Ovary (tissue), 9 donors: ENCODE data around the gene TMEM94. TPM values are rescaled to one million over a fixed set of nuclear protein-coding genes. Genes with fewer than 3 reads are reported as not detected.

Experiments used
- DNase-seq, 5 donors: peaks; one replicate each; pipeline ENCODE4 v3.0.0-alpha.2; 2019 to 2020
- H3K27ac ChIP-seq, 2 donors: fragments of 200-600 bp; one replicate each; pipeline versions ENCODE4 v1.5.1 to v1.8.0; 2019 to 2022
- H3K27me3 ChIP-seq: fragments of 200-600 bp; one replicate; pipeline ENCODE4 v1.8.0; 2022
- H3K36me3 ChIP-seq: fragments of 200-600 bp; sonication (generic); one replicate; pipeline ENCODE4 v1.5.1; 2019
- H3K4me1 ChIP-seq: one replicate; pipeline ENCODE4 v1.8.1; 2013; ENCODE audit warnings: mild to moderate bottlenecking, moderate library complexity; ENCODE audit not compliant: insufficient read depth
- H3K4me3 ChIP-seq: fragments of 200-600 bp; sonication (generic); one replicate; pipeline ENCODE4 v1.5.1; 2017
- H3K9me3 ChIP-seq, 2 donors: fragments of 200-600 bp in 1 of 2; sonication (generic) in 1 of 2; one replicate each; pipeline versions ENCODE4 v1.5.1 to v1.8.1; 2013 to 2019; ENCODE audit warnings: mild to moderate bottlenecking in 1 of 2, moderate library complexity in 1 of 2
- EP300 ChIP-seq: sonication (generic); formaldehyde crosslinking; IDR thresholded peaks from one replicate; pipeline ENCODE4 v1.6.1; 2017; ENCODE audit warnings: antibody characterized with exemption
- POLR2A ChIP-seq: fragments of 450-650 bp; IDR thresholded peaks from one replicate; pipeline ENCODE4 v1.6.1; 2017; ENCODE audit warnings: antibody characterized with exemption, mild to moderate bottlenecking, moderate library complexity
- WGBS, 3 donors: extraction: QIAGEN DNeasy Blood & Tissue Kit in 1 of 3; methylation state at CpG; one replicate each; pipeline versions ENCODE4 v1.1.5 to v1.1.7; 2013 to 2017; 5-methylcytosine and 5-hydroxymethylcytosine counted together
- intact Hi-C, 4 donors: fragments of 100-400 bp; cut with DNase I; formaldehyde crosslinking; loops; one replicate each; pipeline versions ENCODE4 v1.11.0 to v1.15.1; 2022 to 2023
- microRNA-seq, 3 donors: library from miRNA; unstranded; fragments of <30 nt; microRNA quantifications; one replicate each; pipeline versions ENCODE4 to v1.2.0, GENCODE V29; 2019 to 2020
- polyA plus RNA-seq, 2 donors: library from polyadenylated mRNA; stranded (reverse); fragments of 200-250 nt in 1 of 2; fragments of 350-450 nt in 1 of 2; fragmentation: Illumina TruSeq in 1 of 2; extraction: RNeasy Lipid Tissue Mini Kit (QIAGEN cat#74804) in 1 of 2; gene quantifications; one replicate each; pipeline ENCODE4 v1.2.3, GENCODE V29; 2013 to 2014
- small RNA-seq: library from RNA; depleted of rRNA; stranded (forward); fragments of <200 nt; gene quantifications from one replicate; pipeline ENCODE3, GENCODE V24; 2016
- total RNA-seq, 7 donors: library from RNA; depleted of rRNA in 2 of 7; stranded (reverse); fragments of >200 nt in 2 of 7; fragmentation: NEBNext Ultra II Directional in 3 of 7; extraction: Animal tissue kit (Norgen Biotek cat#: 25700) in 3 of 7; gene quantifications; one replicate each; pipeline versions ENCODE4 v1.1.0 to v1.2.4, GENCODE V29; 2016 to 2023
- TF ChIP-seq, protein P1 (sequence below), 3 donors: fragments of 450-650 bp in 2 of 3; fragments of 200-600 bp in 1 of 3; IDR thresholded peaks; one replicate each; pipeline versions ENCODE4 v1.5.1 to v1.8.0; 2016 to 2022; ENCODE audit warnings: antibody characterized with exemption in 3 of 3, mild to moderate bottlenecking in 1 of 3
- donor health status: DM: no; HTN: no; CAD: no; lungs with moderate emphysema.
- donor health status: DM: no; HTN: no; CAD: no.
- donor health status: Bipolar disorder and iron deficiency.
- donor health status: DM: yes; HTN: yes; CAD: no.
- donor health status: DM: no; HTN: no; CAD: no.
- donor health status: DM: yes; HTN: yes; CAD: no.

Gene TMEM94
- total and polyA plus RNA-seq, 9 donors = 29.2 to 87.1 (median 73.3) TPM

DNA sequence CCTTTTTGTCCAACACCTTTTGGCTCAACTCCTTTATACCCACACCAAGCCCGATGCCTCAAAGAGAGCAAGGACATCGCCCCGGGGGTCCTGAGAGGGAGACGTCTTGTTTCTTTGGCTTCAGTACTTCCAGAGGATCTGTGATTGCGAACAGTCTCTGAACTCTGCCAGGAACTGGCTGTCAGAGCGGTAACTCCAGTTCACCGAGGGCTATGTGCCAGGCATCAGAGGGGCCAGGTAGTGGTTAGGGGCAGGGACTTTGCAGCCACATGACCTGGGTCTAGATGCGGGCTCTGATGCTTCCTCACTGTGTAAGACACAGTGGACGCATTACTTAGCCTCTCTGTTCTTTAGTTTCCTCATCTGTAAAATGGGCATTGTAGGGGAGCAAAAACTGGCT, 90.7 kb downstream of the TMEM94 start:
- Histone ChIP-seq H3K9me3 (no peaks in the 10 kb centered on the region), H3K36me3 (no peaks in the 10 kb centered on the region), H3K4me3 (no peak overlapping the region), H3K27ac (no peak overlapping the region), H3K27me3 (no peaks in the 10 kb centered on the region), H3K4me1 (no peaks in the 10 kb centered on the region)
- 83 to 94% (median 93%) methylated on average over 9 of the region's 9 CpGs for WGBS, 3 donors
- DNase-seq = no peak
- intact Hi-C loops = no loop called here
- TF ChIP-seq POLR2A (no peak), EP300 (no peak)
- TF ChIP-seq, protein P1, sequence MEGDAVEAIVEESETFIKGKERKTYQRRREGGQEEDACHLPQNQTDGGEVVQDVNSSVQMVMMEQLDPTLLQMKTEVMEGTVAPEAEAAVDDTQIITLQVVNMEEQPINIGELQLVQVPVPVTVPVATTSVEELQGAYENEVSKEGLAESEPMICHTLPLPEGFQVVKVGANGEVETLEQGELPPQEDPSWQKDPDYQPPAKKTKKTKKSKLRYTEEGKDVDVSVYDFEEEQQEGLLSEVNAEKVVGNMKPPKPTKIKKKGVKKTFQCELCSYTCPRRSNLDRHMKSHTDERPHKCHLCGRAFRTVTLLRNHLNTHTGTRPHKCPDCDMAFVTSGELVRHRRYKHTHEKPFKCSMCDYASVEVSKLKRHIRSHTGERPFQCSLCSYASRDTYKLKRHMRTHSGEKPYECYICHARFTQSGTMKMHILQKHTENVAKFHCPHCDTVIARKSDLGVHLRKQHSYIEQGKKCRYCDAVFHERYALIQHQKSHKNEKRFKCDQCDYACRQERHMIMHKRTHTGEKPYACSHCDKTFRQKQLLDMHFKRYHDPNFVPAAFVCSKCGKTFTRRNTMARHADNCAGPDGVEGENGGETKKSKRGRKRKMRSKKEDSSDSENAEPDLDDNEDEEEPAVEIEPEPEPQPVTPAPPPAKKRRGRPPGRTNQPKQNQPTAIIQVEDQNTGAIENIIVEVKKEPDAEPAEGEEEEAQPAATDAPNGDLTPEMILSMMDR (IDR thresholded peaks at IDR 0.05) = no peak

DNA sequence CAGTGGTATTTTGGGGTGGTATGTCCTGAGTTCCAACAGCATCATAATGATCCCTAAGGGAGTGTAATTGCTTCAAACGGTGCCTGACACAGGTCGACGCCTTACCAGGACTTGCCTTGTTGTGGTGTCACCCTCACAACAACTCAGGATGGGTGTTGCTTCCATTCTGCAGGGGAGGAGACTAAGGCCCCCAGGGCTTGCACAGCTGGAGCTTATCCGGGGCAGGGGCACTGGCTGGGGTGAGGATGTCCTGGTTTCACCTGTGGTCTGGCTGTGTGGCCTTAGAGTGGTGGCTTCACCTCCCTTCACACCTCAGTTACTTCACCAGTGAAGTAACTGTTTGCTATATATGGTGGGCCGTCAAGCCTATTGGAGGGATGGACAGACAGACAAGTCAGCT, 92.4 kb downstream of the TMEM94 start:
- intact Hi-C loops = no loop called here
- 79 to 91% (median 83%) methylated on average over 5 of the region's 5 CpGs for WGBS, 3 donors

More for the DNA sequence above, 92.4 kb downstream of the TMEM94 start:
- H3K27ac ChIP-seq = no peak overlapping the region
- TF ChIP-seq, protein P1 (IDR thresholded peaks at IDR 0.05) = no peak
- TF ChIP-seq EP300 = no peak
- no peak for TF ChIP-seq POLR2A
- H3K4me3 ChIP-seq = no peak overlapping the region
- no peaks in the 10 kb centered on the region for H3K4me1 ChIP-seq
- DNase-seq = no peak
- H3K27me3 ChIP-seq = no peaks in the 10 kb centered on the region
- no peaks in the 10 kb centered on the region for H3K36me3 ChIP-seq
- no peaks in the 10 kb centered on the region for H3K9me3 ChIP-seq

Small RNA genes within 50 kb of the gene (microRNA-seq; reads per million reads assigned to microRNA genes)
- 0 to 0.16 (median 0) reads per million in 3 donors for gene MIR6785

Small RNA genes within 50 kb of the gene (small RNA-seq; reads per million reads assigned to genes)
- gene RF00019 = not detected
- gene RNU6-938P = not detected

Other genes with a start within 250 kb of the TMEM94 start
- 10 to 100 TPM; 23.1 to 48.9 (median 38.3) TPM for gene GGA3, start 195.0 kb upstream of the TMEM94 start, total RNA-seq
- gene GGA3, start 195.0 kb upstream of the TMEM94 start, polyA plus RNA-seq = 10 to 100 TPM; 18.2 to 39.6 TPM
- 10 to 100 TPM; 19.6 to 44.8 (median 34.3) TPM for gene MRPS7, start 194.8 kb upstream of the TMEM94 start, total RNA-seq
- gene MRPS7, start 194.8 kb upstream of the TMEM94 start, polyA plus RNA-seq = 10 to 100 TPM; 34.1 to 46.4 TPM
- gene MIF4GD, start 185.4 kb upstream of the TMEM94 start, total RNA-seq = 10 to 100 TPM; 11.8 to 20.3 (median 13.9) TPM
- 10 to 100 TPM; 15.7 to 17.8 TPM for gene MIF4GD, start 185.4 kb upstream of the TMEM94 start, polyA plus RNA-seq
- 10 to 100 TPM in 2 of 7 donors, 1 to 10 TPM in 5; 6.0 to 12.1 (median 7.9) TPM for gene SLC25A19, start 167.2 kb upstream of the TMEM94 start, total RNA-seq
- gene SLC25A19, start 167.2 kb upstream of the TMEM94 start, polyA plus RNA-seq = 1 to 10 TPM; 4.1 to 7.4 TPM
- 10 to 100 TPM; 49.2 to 84.9 (median 62.6) TPM for gene GRB2, start 51.0 kb upstream of the TMEM94 start, total RNA-seq
- gene GRB2, start 51.0 kb upstream of the TMEM94 start, polyA plus RNA-seq = 10 to 100 TPM; 41.5 to 88.2 TPM
- gene CASKIN2, start 58.9 kb downstream of the TMEM94 start, total RNA-seq = 10 to 100 TPM in 6 of 7 donors, 1 to 10 TPM in 1; 9.1 to 58.7 (median 41.3) TPM
- 10 to 100 TPM; 11.0 to 13.9 TPM for gene CASKIN2, start 58.9 kb downstream of the TMEM94 start, polyA plus RNA-seq
- 10 to 100 TPM; 16.0 to 35.0 (median 21.3) TPM for gene TSEN54, start 59.9 kb downstream of the TMEM94 start, total RNA-seq
- 10 to 100 TPM; 11.3 to 12.8 TPM for gene TSEN54, start 59.9 kb downstream of the TMEM94 start, polyA plus RNA-seq
- 10 to 100 TPM in 6 of 7 donors, 1 to 10 TPM in 1; 9.9 to 45.4 (median 17.2) TPM for gene LLGL2, start 69.1 kb downstream of the TMEM94 start, total RNA-seq
- 1 to 10 TPM in 1 of 2 donors, under 1 TPM in 1; 0.20 to 9.2 TPM for gene LLGL2, start 69.1 kb downstream of the TMEM94 start, polyA plus RNA-seq
- gene MYO15B, start 131.2 kb downstream of the TMEM94 start, total RNA-seq = 100 to 1,000 TPM; 152 to 383 (median 239) TPM
- 100 to 1,000 TPM in 1 of 2 donors, 10 to 100 TPM in 1; 31.0 to 161 TPM for gene MYO15B, start 131.2 kb downstream of the TMEM94 start, polyA plus RNA-seq
- 1 to 10 TPM in 5 of 7 donors, under 1 TPM in 2; 0.51 to 7.9 (median 1.7) TPM for gene SMIM5, start 176.8 kb downstream of the TMEM94 start, total RNA-seq
- under 1 TPM; 0.52 to 0.64 TPM for gene SMIM5, start 176.8 kb downstream of the TMEM94 start, polyA plus RNA-seq
- gene RECQL5, start 210.5 kb downstream of the TMEM94 start, total RNA-seq = 10 to 100 TPM; 13.8 to 32.8 (median 24.8) TPM
- gene RECQL5, start 210.5 kb downstream of the TMEM94 start, polyA plus RNA-seq = 10 to 100 TPM; 15.7 to 19.4 TPM
- 10 to 100 TPM; 54.8 to 85.0 (median 74.7) TPM for gene SAP30BP, start 210.7 kb downstream of the TMEM94 start, total RNA-seq
- gene SAP30BP, start 210.7 kb downstream of the TMEM94 start, polyA plus RNA-seq = 10 to 100 TPM; 83.2 to 89.1 TPM